IPS-NIHi11 (cell line): ENCODE measurements around the gene MRM2.

ENCODE experiments used
- DNase-seq: peaks from one replicate; pipeline ENCODE4 v3.0.0; 2012; ENCODE audit warnings: mixed read lengths, low spot score

Gene MRM2

GRCh38 chr7:2203766-2204300, 38.2 kb downstream of the MRM2 start:
- no peak for DNase-seq

DNA sequence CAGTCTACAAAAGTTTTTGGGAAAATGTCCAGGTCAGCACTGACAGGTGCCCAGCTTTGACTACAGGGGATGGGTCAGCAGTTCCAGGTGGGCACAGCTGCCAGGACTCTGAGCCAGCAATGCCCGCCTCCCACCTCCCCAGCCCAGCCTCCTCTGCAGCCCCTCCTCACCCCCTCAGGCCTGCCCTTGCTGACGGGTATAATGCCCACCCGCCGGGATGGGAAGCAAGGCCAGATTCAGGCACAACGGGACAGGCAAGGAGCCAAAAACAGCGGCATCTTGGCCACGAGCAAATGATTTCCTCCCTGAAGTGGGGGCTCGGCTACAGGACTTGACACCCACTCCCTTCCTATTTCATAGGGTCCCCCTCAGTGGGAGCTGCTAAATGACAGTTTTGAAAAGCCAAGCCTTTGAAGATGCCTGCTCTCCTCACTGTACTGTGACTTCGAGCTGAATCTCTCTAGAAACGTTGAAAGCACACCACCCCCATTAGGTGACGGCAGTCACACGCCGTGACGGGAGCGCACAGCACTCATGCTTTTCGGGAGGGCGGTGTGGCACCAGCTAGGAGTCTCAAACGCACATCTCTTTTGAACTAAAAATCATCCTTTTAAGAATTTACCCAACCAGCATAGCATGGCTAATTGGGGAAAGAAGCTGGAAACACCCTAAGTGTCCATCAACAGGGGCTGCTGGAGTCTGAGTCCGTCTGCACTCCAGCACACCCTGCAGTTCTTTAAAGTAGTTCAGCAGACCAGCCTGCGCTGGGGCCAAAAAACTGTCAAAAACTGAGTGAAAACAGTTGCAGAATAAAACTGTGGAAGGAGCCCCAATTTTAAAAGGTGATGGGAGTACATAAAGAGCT, 38.9 kb downstream of the MRM2 start:
- DNase-seq = peak; percentile 4

GRCh38 chr7:2202361-2202761, 39.6 kb downstream of the MRM2 start:
- DNase-seq = peak; percentile 21

GRCh38 chr7:2201686-2202360, 40.2 kb downstream of the MRM2 start:
- peak; percentile 4 for DNase-seq

GRCh38 chr7:2201128-2201527, 40.9 kb downstream of the MRM2 start:
- DNase-seq = no peak

DNA sequence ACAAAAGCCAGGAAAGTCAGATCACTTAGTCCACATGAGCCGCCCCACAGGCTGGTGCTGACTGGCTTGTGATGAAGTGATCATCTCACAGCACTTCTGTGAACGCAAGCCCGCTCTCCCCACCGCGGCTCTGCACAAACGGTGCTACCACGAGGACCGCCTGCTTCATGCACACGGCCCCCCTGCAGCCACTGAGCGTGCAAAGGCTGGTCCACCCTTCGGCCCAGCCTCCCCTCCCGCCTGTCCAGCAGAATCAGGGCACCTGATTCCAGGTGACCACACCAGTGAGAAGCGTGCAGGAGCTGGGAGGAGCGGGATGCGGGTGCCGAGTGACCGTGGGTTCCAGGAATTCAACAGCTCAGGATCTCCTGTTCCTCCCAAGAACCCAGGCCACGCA, 41.4 kb downstream of the MRM2 start:
- DNase-seq = no peak

DNA sequence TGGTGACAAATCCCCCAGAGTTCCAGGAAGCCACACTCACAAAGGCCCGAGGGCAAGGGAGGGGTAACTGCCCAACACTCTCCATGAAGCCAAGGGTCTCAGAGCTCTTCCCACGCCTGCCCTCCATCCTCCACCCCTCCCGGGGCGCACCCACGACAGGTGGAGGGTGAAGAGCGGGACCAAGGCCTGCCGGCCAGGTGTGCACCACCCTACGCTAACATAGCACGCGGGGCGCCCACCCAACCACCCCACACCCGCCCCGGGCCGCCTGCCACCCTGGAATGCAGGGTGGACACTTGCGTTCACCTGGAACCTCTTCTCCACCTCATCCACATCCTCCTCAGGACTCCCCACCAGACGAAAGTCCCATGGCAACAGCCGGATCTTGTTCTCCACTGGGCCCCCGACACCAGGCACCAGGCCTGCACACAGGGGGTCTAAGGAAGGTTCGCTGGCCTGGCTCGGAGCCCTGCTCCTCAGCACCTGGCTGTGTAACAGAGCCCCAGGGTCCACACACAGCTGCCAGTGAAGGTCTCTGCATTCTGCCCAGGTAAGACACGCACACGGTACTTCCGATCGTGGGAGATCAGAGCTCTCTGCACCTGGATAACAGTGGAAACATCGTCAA, 41.9 kb downstream of the MRM2 start:
- peak; percentile 3 for DNase-seq

- DNase-seq = no peak
Observed at GRCh38 chr7:2199528-2199927, 42.5 kb downstream of the MRM2 start.

DNA sequence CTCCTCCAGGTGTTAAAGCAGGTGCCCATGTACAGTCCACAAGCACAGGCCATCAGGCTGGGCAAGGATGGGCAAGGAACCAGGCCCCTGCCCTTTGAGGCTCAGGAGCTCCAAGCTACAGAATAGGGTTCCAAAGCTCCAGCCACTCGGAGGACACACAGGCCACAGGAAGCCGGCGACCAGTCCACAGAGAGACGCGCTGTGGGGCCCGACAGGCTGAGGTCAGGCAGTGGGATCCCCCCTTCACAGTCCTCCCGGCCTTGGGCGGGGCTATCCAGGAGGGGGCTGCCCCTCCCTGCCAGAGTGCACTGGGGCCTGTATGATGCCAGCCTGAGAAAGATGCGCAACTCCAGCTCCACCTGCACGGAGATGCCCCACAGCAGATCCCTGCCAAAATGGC, 43.2 kb downstream of the MRM2 start:
- peak; percentile 3 for DNase-seq

GRCh38 chr7:2198206-2198605, 43.8 kb downstream of the MRM2 start:
- peak; percentile 41 for DNase-seq

GRCh38 chr7:2197436-2198155, 44.4 kb downstream of the MRM2 start:
- DNase-seq = peak; percentile 9

DNA sequence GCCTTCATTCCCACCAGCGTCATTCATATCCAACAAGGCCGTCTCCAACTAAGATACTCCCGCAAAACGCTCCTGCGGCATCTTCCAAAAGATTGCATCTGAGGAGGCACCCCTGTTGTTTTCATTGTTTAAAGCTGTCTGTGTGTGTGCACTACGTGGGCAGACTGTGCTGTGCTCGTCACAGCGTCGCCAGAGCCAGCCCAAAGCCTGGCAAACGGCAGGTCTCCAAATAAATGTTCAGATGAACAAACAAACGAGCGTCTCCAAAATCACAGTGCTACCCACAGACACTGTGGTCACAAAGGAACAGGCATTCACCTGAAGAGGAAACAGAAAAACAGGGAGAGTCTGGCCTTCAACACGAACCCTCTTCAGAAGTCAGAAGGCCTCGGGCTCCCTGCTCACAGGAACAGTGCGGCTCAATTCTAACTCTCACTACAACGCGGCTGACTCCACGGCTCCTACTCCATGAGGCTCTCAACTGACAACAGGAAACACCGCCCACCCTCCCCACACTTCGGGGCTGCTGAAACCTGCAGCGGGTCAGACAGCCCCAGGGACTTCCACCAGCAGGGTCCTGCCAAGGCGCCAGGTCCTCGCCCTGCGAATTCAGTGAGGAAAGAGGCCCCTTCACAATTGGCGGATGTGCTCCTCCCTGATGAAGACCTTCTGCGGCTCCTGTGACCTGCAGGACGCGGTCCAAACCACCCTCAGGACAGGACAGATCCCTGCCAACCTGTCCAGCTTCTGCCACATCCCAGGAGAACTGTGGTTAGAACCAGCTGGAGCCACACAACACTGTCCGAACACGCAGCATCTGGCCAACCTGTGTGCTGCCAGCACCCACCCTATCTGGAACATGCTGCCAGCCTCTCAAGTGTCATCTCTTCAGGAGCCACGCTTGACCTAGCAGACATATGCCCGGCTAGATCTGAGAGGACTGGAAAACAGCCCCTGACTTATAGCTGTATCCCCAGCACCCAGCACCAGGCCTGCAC, 45.3 kb downstream of the MRM2 start:
- DNase-seq = no peak

DNA sequence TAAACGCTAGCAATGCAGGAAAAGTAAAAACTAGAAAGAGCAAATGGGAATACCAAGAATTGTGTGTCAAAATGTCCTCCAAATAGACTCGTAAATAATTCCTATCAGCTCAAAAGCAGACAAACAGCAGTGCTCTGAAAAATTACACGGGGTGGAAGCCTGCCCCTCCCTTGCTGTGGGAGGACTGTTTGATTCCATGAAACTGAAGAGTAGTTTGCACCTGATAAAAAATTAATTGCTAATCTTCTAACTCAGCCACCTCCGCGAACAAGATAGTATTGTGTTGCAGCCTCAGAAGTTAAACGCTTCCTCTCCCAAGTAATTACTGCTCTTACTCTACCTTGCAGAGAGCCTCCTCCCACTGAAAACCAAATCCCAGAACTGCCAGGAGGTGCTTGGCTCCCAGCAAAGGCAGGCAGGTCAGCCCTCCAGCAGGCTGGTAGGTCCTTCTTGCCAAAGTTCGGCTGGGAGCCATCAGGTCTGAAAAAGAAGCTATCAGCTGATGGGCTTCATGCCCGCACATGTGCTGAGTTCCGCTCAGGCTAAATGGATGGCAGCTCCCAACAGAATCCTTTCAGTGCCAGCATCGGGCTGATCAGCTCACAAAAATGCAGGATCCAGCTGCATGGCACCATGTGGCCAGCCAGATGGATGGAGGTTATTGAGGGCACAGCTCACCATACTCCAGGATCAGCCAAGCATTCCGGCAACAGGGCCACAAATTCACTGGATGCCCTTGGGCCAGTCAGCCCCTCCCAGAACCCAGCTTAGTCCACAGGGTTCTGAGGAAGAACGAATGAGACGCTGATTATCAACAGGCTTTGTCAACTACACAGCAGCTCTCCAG, 46.4 kb downstream of the MRM2 start:
- no peak for DNase-seq

DNA sequence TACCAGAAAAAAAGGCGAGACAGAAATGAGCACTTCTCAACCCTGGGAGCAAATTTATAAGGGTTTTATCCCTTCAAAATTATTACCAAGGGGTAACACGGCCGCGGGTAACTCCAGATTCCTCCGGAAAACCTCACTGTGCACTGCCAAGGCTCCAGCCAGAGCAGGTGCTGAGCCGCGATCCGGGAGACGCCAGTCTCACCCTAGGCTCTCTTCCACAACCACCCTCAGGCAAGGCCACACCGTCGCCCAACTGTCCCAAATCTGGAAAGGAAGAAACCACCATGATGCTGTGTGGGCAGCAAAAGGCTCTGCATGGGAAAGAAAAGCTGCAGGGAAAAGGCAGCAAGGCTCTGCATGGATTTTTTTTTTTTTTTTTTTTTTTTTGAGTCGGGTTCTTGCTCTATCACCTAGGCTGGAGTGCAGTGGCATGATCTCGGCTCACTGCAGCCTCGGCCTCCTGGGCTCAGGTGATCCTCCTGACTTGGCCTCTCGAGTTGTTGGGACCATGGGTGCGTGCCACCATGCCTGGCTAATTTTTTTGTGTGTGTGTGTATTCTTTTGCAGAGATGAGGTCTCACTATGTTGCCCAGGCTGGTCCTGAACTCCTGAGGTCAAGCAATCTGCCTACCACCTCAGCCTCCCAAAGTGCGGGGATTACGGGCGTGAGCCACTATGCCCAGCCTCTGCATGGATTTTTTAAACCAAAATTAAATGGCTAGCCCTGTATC, 48.3 kb downstream of the MRM2 start:
- DNase-seq = peak; percentile 4

GRCh38 chr7:2192831-2193534, 49.0 kb downstream of the MRM2 start:
- peak; percentile 16 for DNase-seq

GRCh38 chr7:2191016-2191415, 51.0 kb downstream of the MRM2 start:
- peak; percentile 12 for DNase-seq

- DNase-seq = peak; percentile 5
Observed at GRCh38 chr7:2190531-2190930, 51.5 kb downstream of the MRM2 start.

- DNase-seq = no peak
Observed at GRCh38 chr7:2186166-2186565, 55.8 kb downstream of the MRM2 start.

- no peak for DNase-seq
Observed at GRCh38 chr7:2185715-2186114, 56.3 kb downstream of the MRM2 start.
